ENCODE data around the gene EBPL.
A peak's percentile ranks its signal among the peaks of the same experiment; 100 is the strongest.

Gene EBPL

GRCh38 chr13:49670828-49671227 lies 20.5 kb downstream of the EBPL start:
- no peak for DNase-seq

- peak; percentile 16 for DNase-seq
These were observed 21.5 kb downstream of the EBPL start for GRCh38 chr13:49669735-49670309.

GRCh38 chr13:49667773-49668172 lies 23.5 kb downstream of the EBPL start:
- no peak for DNase-seq

GRCh38 chr13:49664606-49665005 lies 26.7 kb downstream of the EBPL start:
- no peak for DNase-seq

- no peak for DNase-seq
These were observed 34.0 kb downstream of the EBPL start for GRCh38 chr13:49657241-49657641.

- no peak for DNase-seq
These were observed 35.4 kb downstream of the EBPL start for GRCh38 chr13:49655906-49656305.

- DNase-seq = no peak
These were observed 37.3 kb downstream of the EBPL start for GRCh38 chr13:49654011-49654410.

- no peak for DNase-seq
These were observed 37.8 kb downstream of the EBPL start for GRCh38 chr13:49653478-49653877.

- no peak for DNase-seq
These were observed 38.7 kb downstream of the EBPL start for GRCh38 chr13:49652355-49653305.

GRCh38 chr13:49651570-49652354 lies 39.5 kb downstream of the EBPL start:
- no peak for DNase-seq

- DNase-seq = no peak
These were observed 41.3 kb downstream of the EBPL start for GRCh38 chr13:49649963-49650312.

- no peak for DNase-seq
These were observed 41.9 kb downstream of the EBPL start for GRCh38 chr13:49649244-49649962.

GRCh38 chr13:49646688-49647087 lies 44.6 kb downstream of the EBPL start:
- DNase-seq = no peak

GRCh38 chr13:49645451-49645850 lies 45.8 kb downstream of the EBPL start:
- DNase-seq = no peak

GRCh38 chr13:49643035-49643646 lies 48.1 kb downstream of the EBPL start:
- no peak for DNase-seq

- DNase-seq = no peak
These were observed 49.4 kb downstream of the EBPL start for GRCh38 chr13:49641801-49642291.

- no peak for DNase-seq
These were observed 52.6 kb downstream of the EBPL start for GRCh38 chr13:49638744-49639072.

GRCh38 chr13:49638030-49638743 lies 53.1 kb downstream of the EBPL start:
- no peak for DNase-seq

GRCh38 chr13:49636705-49637104 lies 54.6 kb downstream of the EBPL start:
- no peak for DNase-seq

- peak; percentile 15 for DNase-seq
These were observed 55.5 kb downstream of the EBPL start for GRCh38 chr13:49635599-49636433.

GRCh38 chr13:49633710-49634109 lies 57.6 kb downstream of the EBPL start:
- DNase-seq = no peak
